Measurements from ENCODE around the gene FAM210B. TPM values are rescaled to one million over a fixed set of nuclear protein-coding genes. Genes with fewer than 3 reads are reported as not detected.
"Not testable (repeated sequence)": the region's sequence is repeated elsewhere in the genome, so short reads cannot be mapped to it uniquely, and the experiment has no call there.

Gene FAM210B
- total RNA-seq, 1 donor: 46.2 TPM

DNA sequence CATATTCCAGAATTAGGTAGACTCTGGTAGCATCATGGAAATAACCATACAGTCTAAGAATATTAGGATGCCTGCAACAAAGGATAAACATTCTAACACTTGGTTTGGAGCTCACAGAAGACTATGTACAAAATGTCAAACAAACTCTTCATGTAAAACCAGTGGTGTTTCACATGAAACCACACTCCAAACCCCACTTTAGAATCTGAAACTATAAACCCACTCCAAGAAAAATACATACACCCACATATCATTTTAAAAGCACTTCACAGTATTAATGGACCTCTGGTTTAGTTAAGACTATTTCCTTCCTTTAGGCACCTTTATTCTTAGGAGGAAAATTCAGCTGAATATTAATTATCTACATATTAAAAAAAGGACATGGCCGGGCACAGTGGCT is 22.7 kb downstream of the FAM210B start:
- TF ChIP-seq, protein P1, sequence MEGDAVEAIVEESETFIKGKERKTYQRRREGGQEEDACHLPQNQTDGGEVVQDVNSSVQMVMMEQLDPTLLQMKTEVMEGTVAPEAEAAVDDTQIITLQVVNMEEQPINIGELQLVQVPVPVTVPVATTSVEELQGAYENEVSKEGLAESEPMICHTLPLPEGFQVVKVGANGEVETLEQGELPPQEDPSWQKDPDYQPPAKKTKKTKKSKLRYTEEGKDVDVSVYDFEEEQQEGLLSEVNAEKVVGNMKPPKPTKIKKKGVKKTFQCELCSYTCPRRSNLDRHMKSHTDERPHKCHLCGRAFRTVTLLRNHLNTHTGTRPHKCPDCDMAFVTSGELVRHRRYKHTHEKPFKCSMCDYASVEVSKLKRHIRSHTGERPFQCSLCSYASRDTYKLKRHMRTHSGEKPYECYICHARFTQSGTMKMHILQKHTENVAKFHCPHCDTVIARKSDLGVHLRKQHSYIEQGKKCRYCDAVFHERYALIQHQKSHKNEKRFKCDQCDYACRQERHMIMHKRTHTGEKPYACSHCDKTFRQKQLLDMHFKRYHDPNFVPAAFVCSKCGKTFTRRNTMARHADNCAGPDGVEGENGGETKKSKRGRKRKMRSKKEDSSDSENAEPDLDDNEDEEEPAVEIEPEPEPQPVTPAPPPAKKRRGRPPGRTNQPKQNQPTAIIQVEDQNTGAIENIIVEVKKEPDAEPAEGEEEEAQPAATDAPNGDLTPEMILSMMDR (IDR thresholded peaks at IDR 0.05; ENCODE audit: insufficient read depth, low read depth, low read length): no peak
- DNase-seq (ENCODE audit: low read depth): no peak
- no peak overlapping the region for H3K4me3 ChIP-seq (ENCODE audit: low read depth, low read length)

DNA sequence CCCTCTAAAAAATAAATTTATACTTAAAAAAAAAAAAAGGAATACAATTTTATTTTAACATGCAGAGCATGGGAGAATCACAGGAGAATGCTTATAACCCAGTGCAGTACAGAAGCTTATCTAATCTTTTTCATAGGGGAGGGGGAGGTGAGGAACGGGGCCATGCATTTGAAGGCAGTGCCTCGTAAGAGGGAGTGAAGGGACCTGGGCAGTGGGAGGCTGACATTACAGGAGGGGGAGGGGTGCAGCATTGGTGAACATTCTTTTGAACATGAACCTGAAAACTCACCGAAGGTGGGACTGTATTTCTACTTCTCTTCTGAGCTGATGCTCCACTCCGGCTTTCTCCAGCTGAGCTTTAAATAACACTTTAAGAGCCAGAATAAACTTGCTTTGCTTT is 23.9 kb downstream of the FAM210B start:
- no peak overlapping the region for H3K4me3 ChIP-seq (ENCODE audit: low read depth, low read length)
- no peak for DNase-seq (ENCODE audit: low read depth)
- TF ChIP-seq, protein P1 (IDR thresholded peaks at IDR 0.05; ENCODE audit: insufficient read depth, low read depth, low read length): no peak

DNA sequence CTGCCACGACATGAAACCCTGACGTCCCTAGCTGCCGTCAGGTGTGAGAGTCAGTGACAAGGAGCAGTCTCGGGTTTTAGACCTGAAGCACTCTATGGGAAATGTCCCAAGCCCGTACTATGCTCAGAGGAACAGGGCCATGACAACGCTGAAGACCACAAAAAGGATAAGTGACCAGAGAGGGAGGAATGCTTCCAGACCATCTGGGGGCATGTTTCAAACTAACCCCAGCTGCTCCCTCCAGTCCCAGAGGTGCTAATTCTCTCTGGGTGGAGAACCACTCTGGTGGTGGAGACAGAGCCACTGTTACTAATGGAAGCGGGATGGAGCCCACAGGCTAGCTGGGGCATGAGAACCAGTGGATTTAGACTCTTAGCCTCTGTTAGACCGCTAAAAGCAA is 24.6 kb downstream of the FAM210B start:
- TF ChIP-seq, protein P1 (IDR thresholded peaks at IDR 0.05; ENCODE audit: insufficient read depth, low read depth, low read length): no peak
- no peak for DNase-seq (ENCODE audit: low read depth)
- H3K4me3 ChIP-seq (ENCODE audit: low read depth, low read length): no peak overlapping the region

DNA sequence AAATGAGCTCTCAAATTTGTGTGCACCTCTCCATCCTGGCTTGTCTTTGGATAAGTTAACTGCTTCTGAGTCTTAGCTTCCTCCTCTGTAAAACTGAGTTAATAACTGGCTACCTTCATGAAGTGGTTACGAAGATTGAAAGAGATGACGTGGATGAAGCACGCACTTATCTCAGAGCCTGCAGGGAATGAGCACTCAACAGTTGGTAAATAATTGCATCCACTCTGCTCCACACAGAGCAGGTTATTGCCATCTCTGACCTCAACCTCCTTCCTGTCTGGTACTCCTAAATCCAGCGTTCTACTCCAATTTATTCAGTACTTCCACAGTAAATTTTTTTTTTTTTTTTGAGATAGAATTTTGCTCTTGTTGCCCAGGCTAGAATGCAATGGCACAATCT is 26.4 kb downstream of the FAM210B start:
- TF ChIP-seq, protein P1 (IDR thresholded peaks at IDR 0.05; ENCODE audit: insufficient read depth, low read depth, low read length): no peak
- H3K4me3 ChIP-seq (ENCODE audit: low read depth, low read length): no peak overlapping the region
- DNase-seq (ENCODE audit: low read depth): no peak

DNA sequence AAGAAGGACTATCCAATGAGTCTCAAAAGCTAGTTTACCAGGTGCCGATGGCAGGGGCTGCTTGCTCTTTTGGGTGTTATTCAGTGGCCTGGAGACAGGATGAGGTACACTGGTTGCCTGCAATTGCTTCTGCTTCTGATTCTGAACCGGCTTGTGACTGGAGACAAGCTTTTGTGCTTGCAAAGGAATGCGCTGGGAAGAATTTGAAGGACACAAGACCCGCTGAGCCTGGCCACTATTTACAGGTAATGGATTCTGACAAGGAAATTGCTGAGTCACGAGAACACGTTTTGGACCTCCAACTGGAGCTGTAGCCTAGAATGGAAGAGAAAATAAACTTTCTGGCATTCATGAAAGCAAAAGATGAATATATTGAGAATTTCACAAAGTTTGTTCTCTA is 27.4 kb downstream of the FAM210B start:
- TF ChIP-seq, protein P1 (IDR thresholded peaks at IDR 0.05; ENCODE audit: insufficient read depth, low read depth, low read length): no peak
- no peak for DNase-seq (ENCODE audit: low read depth)
- H3K4me3 ChIP-seq (ENCODE audit: low read depth, low read length): no peak overlapping the region

DNA sequence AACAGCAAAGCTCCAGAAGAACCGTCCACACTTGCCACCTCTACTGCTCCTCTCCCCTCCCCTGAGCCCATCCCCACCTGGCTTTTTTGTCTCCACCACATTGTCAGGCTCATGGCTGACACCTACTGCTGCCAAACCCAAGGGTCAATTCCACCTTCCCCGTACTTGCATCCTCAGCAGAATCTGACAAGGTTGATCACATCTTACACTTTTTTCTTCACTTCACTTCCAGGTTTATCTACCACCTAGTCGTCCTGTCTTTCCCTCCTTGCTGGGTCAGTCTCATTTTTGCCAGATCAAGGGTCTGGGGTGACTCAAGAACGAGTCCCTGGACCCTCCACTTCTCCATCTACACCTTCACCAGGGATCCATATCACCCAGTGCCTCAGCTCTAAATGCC is 30.1 kb downstream of the FAM210B start:
- no peak overlapping the region for H3K4me3 ChIP-seq (ENCODE audit: low read depth, low read length)
- TF ChIP-seq, protein P1 (IDR thresholded peaks at IDR 0.05; ENCODE audit: insufficient read depth, low read depth, low read length): no peak
- DNase-seq (ENCODE audit: low read depth): no peak

DNA sequence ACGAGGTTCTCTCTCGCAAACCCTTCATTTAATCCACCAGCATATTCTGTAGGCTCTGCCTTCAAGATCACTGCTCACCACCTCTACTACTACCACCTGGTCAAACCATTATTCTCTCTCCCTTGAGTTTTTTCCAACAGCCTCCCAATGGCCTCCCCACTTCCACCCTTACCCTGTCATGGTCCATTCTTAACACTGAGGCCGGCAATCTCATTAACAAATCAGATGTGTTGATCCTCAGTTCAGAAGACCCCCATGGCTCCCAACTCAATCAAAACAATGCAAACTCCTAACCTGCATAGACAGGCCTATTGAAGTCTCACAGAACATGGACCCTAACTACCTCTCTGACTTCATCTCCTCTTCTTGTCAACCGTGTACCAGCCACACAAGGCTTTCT is 31.0 kb downstream of the FAM210B start:
- H3K4me3 ChIP-seq (ENCODE audit: low read depth, low read length): no peak overlapping the region
- DNase-seq (ENCODE audit: low read depth): no peak
- TF ChIP-seq, protein P1 (IDR thresholded peaks at IDR 0.05; ENCODE audit: insufficient read depth, low read depth, low read length): no peak

DNA sequence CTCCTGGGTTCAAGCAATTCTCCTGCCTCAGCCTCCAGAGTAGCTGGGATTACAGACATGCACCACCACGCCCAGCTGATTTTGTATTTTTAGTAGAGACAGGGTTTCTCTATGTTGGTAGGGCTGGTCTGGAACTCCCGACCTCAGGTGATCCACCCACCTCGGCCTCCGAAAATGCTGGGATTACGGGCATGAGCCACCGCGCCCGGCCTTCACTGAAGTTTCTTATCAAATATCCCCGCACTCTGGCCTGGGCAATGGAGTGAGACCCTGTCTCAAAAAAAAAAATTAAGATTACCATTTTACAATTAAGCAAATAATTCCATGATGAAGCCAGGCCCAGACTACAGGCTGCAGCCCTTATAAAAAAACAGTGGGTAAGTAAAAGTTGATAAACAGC is 31.6 kb downstream of the FAM210B start:
- peak overlapping the region; percentile 96 for H3K4me3 ChIP-seq (ENCODE audit: low read depth, low read length)
- DNase-seq (ENCODE audit: low read depth): not testable (repeated sequence)

All from fibroblast of villous mesenchyme (primary cell).